ENCODE data around the gene LHFPL6.

DNA sequence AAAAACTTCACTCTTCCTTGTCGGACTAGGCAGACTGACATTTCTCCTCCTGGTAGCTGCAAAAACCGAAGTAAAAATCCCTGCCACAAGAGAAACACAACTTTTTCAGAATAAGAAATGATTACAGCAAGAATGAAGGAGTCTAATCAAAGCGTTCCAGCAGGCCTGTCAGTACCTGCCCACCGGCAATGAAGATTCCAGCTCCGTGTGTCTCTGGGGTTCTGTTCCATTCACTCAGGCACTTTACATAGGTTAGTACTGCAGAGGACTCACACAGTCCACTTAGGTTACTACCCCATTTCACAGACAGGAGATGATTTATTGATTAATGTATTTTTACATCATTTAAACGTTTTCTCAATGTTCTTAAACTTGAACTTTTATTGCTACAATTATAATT lies 289.3 kb downstream of the LHFPL6 start:
- TF ChIP-seq NUFIP1 (IDR thresholded peaks at IDR 0.05; ENCODE audit: partially characterized antibody) (no peak), PHF8 (IDR thresholded peaks at IDR 0.05; ENCODE audit: borderline replicate concordance, low read length) (no peak), SIX5 (IDR thresholded peaks at IDR 0.05; ENCODE audit: borderline replicate concordance in 1 of 2, insufficient read depth in 1 of 2, low read depth in 1 of 2, low read length in 2 of 2) (no peak), FOXJ3 (CRISPR knock-in tag; IDR thresholded peaks at IDR 0.05) (no peak)
- TF ChIP-seq, protein P1, sequence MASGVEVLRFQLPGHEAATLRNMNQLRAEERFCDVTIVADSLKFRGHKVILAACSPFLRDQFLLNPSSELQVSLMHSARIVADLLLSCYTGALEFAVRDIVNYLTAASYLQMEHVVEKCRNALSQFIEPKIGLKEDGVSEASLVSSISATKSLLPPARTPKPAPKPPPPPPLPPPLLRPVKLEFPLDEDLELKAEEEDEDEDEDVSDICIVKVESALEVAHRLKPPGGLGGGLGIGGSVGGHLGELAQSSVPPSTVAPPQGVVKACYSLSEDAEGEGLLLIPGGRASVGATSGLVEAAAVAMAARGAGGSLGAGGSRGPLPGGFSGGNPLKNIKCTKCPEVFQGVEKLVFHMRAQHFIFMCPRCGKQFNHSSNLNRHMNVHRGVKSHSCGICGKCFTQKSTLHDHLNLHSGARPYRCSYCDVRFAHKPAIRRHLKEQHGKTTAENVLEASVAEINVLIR (CRISPR knock-in tag; IDR thresholded peaks at IDR 0.05) = no peak
- TF ChIP-seq, protein P2, sequence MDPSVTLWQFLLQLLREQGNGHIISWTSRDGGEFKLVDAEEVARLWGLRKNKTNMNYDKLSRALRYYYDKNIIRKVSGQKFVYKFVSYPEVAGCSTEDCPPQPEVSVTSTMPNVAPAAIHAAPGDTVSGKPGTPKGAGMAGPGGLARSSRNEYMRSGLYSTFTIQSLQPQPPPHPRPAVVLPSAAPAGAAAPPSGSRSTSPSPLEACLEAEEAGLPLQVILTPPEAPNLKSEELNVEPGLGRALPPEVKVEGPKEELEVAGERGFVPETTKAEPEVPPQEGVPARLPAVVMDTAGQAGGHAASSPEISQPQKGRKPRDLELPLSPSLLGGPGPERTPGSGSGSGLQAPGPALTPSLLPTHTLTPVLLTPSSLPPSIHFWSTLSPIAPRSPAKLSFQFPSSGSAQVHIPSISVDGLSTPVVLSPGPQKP (CRISPR knock-in tag; IDR thresholded peaks at IDR 0.05) = no peak
